ENCODE measurements around the gene TCTA. TPM values are rescaled to one million over a fixed set of nuclear protein-coding genes. Genes with fewer than 3 reads are reported as not detected.

TCTA gene
- total and polyA plus RNA-seq, 2 donors (not counting 3 experiments of a cell fraction or from before 2014, with no cell fraction given) = 21.9 to 32.3 TPM

DNA sequence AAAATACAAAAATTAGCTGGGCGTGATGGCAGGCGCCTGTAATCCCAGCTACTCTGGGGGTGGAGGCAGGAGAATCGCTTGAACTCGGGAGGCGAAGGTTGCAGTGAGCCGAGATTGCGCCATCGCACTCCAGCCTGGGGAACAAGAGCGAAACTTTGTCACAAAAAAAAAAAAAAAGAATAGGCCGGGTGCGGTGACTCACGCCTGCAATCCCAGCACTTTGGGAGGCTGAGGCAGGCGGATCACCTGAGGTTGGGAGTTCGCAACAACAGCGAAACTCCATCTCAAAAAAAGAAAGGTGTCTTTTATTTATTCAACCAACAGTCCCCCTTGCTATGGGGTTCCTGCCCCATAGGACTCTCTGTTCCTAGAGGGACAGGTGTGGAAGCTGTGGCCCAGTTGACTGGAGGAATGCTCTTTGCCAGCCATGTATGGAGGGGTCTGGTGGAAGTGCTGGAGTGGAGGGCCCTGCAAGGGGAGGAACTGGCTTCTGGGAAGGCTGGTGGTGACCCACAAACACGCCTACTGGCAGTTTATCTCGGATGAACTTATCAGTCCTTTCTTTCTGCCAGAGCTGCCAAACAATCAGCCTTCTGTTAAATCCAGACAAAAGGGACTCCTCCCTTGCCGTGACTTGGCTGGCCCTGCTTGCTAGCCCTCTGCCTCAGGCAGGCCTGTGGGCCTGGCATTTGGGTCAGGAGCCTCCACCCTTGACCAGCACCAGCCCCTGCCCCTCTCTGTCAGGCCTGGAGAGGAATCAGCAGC is 53.2 kb downstream of the TCTA start:
- POLR2A ChIA-PET = no interaction called here
- no peak overlapping the region for H3K4me2 ChIP-seq (ENCODE audit: insufficient read depth, low read length)
- DNase-seq (ENCODE audit: low read depth, low spot score) (no peak), FAIRE-seq (no peak)
- H2AFZ ChIP-seq (ENCODE audit: low read depth, low read length) = no peak overlapping the region
- H3K9ac ChIP-seq (replicated peaks; ENCODE audit: extremely low read depth, insufficient read depth, low read length) = no peak overlapping the region
- no peaks in the 10 kb centered on the region for H3K9me3 ChIP-seq (replicated peaks; ENCODE audit: control insufficient read depth, insufficient read depth, low read length)
- intact Hi-C loops (cut with micrococcal nuclease) = no loop called here
- no peaks in the 10 kb centered on the region for H3K79me2 ChIP-seq (ENCODE audit: control insufficient read depth, insufficient read depth, low read length)
- CTCF ChIA-PET = interaction anchor here (1.1 kb wide), 1 partner anchor 16 kb away, joined by 5 read pairs; no protein-coding TSS in a partner anchor
- no peak overlapping the region for H3K4me3 ChIP-seq (replicated peaks in 1 of 3; ENCODE audit: insufficient read depth in 1 of 3, low read depth in 1 of 3, low read length in 3 of 3)
- H4K20me1 ChIP-seq (replicated peaks; ENCODE audit: control insufficient read depth, extremely low read depth, insufficient read depth, low read length) = no peaks in the 10 kb centered on the region
- BruUV-seq (replicated peaks) = no TSS peak
- TF ChIP-seq POLR2A (IDR thresholded peaks at IDR 0.05; ENCODE audit: low read depth, low read length) = no peak
- no peak for TF ChIP-seq MYC (IDR thresholded peaks at IDR 0.05; ENCODE audit: low read depth, low read length)
- no peak for TF ChIP-seq POLR2AphosphoS5 (IDR thresholded peaks at IDR 0.05; ENCODE audit: insufficient read depth, low read depth, low read length)
- no peak for TF ChIP-seq FOS (IDR thresholded peaks at IDR 0.05; ENCODE audit: borderline replicate concordance, insufficient read depth, low read length)
- TF ChIP-seq, protein P1, sequence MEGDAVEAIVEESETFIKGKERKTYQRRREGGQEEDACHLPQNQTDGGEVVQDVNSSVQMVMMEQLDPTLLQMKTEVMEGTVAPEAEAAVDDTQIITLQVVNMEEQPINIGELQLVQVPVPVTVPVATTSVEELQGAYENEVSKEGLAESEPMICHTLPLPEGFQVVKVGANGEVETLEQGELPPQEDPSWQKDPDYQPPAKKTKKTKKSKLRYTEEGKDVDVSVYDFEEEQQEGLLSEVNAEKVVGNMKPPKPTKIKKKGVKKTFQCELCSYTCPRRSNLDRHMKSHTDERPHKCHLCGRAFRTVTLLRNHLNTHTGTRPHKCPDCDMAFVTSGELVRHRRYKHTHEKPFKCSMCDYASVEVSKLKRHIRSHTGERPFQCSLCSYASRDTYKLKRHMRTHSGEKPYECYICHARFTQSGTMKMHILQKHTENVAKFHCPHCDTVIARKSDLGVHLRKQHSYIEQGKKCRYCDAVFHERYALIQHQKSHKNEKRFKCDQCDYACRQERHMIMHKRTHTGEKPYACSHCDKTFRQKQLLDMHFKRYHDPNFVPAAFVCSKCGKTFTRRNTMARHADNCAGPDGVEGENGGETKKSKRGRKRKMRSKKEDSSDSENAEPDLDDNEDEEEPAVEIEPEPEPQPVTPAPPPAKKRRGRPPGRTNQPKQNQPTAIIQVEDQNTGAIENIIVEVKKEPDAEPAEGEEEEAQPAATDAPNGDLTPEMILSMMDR (IDR thresholded peaks at IDR 0.05; ENCODE audit: extremely low read depth in 1 of 2, insufficient read depth in 1 of 2, low read depth in 1 of 2, low read length in 2 of 2) = no peak
- TF ChIP-seq EZH2 (IDR thresholded peaks at IDR 0.05; ENCODE audit: borderline replicate concordance, low read depth, low read length, severe bottlenecking) = no peak
- TF ChIP-seq JUN (IDR thresholded peaks at IDR 0.05; ENCODE audit: borderline replicate concordance, insufficient read depth, insufficient read length, low read depth) = no peak
- TF ChIP-seq, protein P2, sequence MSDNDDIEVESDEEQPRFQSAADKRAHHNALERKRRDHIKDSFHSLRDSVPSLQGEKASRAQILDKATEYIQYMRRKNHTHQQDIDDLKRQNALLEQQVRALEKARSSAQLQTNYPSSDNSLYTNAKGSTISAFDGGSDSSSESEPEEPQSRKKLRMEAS (IDR thresholded peaks at IDR 0.05; ENCODE audit: insufficient read depth, insufficient read length) = no peak
- H3K9me1 ChIP-seq (replicated peaks; ENCODE audit: control insufficient read depth, extremely low read depth, insufficient read depth, low read length) = no peaks in the 10 kb centered on the region
- no peaks in the 10 kb centered on the region for H3K36me3 ChIP-seq (ENCODE audit: control insufficient read depth in 2 of 2, extremely low read depth in 1 of 2, insufficient read depth in 2 of 2, low read length in 2 of 2)
- no peak overlapping the region for H3K27ac ChIP-seq (ENCODE audit: insufficient read depth, low read depth, low read length)
- H3K4me1 ChIP-seq (ENCODE audit: control insufficient read depth, extremely low read depth, insufficient read depth, low read length) = peaks cover 10% of the 10 kb centered on the region
- dilution Hi-C loops (cut with MboI; ENCODE audit: extremely low pct_ligation_motif_present, low sequenced_read_pairs) = no loop called here
- H3K27me3 ChIP-seq (ENCODE audit: control insufficient read depth in 2 of 2, insufficient read depth in 2 of 2, low read length in 2 of 2) = no peaks in the 10 kb centered on the region

Other genes starting within 250 kb of the TCTA start
- gene CCDC71, start 246.1 kb upstream of the TCTA start, total RNA-seq = 20.3 and 23.5 TPM in 2 replicates
- 41.6 and 48.7 TPM in 2 replicates for gene CCDC71, start 246.1 kb upstream of the TCTA start, polyA plus RNA-seq
- 22.9 and 36.0 TPM in 2 replicates for gene KLHDC8B, start 240.8 kb upstream of the TCTA start, total RNA-seq
- 70.1 and 77.8 TPM in 2 replicates for gene KLHDC8B, start 240.8 kb upstream of the TCTA start, polyA plus RNA-seq
- 3.9 and 5.6 TPM in 2 replicates for gene C3orf62, start 135.2 kb upstream of the TCTA start, total RNA-seq
- gene C3orf62, start 135.2 kb upstream of the TCTA start, polyA plus RNA-seq = 1.8 and 2.8 TPM in 2 replicates
- gene USP4, start 72.4 kb upstream of the TCTA start, total RNA-seq = 61.3 and 63.0 TPM in 2 replicates
- gene USP4, start 72.4 kb upstream of the TCTA start, polyA plus RNA-seq = 33.9 and 39.1 TPM in 2 replicates
- 427 and 461 TPM in 2 replicates for gene GPX1, start 54.1 kb upstream of the TCTA start, total RNA-seq
- gene GPX1, start 54.1 kb upstream of the TCTA start, polyA plus RNA-seq = 1,348 and 1,830 TPM in 2 replicates
- 571 and 580 TPM in 2 replicates for gene RHOA, start 447 bp upstream of the TCTA start, total RNA-seq
- gene RHOA, start 447 bp upstream of the TCTA start, polyA plus RNA-seq = 312 and 450 TPM in 2 replicates
- gene AMT, start 10.1 kb downstream of the TCTA start, total RNA-seq = 3.3 and 4.4 TPM in 2 replicates
- gene AMT, start 10.1 kb downstream of the TCTA start, polyA plus RNA-seq = 8.9 and 9.0 TPM in 2 replicates
- gene NICN1, start 16.9 kb downstream of the TCTA start, total RNA-seq = 13.3 and 15.0 TPM in 2 replicates
- gene NICN1, start 16.9 kb downstream of the TCTA start, polyA plus RNA-seq = 20.9 and 26.7 TPM in 2 replicates
- 88.0 and 97.5 TPM in 2 replicates for gene DAG1, start 57.8 kb downstream of the TCTA start, total RNA-seq
- 59.6 and 63.7 TPM in 2 replicates for gene DAG1, start 57.8 kb downstream of the TCTA start, polyA plus RNA-seq
- 0.27 and 0.28 TPM in 2 replicates for gene BSN, start 142.1 kb downstream of the TCTA start, total RNA-seq
- gene BSN, start 142.1 kb downstream of the TCTA start, polyA plus RNA-seq = 0.03 and 0.04 TPM in 2 replicates

Data from endothelial cell of umbilical vein (primary cell).